Panc1 (cell line): ENCODE measurements around the gene FRS2.

Experiments used
- SIN3A ChIP-seq: IDR thresholded peaks from 2 replicates; pipeline ENCODE4 v1.6.1; 2012; ENCODE audit warnings: low read depth, mild to moderate bottlenecking, low read length, moderate library complexity, borderline replicate concordance; ENCODE audit not compliant: insufficient read depth
- TF ChIP-seq, protein P1 (sequence below): fragments of 450-650 bp; IDR thresholded peaks from 2 replicates; pipeline ENCODE4 v1.5.1; 2017; ENCODE audit warnings: mild to moderate bottlenecking

DNA sequence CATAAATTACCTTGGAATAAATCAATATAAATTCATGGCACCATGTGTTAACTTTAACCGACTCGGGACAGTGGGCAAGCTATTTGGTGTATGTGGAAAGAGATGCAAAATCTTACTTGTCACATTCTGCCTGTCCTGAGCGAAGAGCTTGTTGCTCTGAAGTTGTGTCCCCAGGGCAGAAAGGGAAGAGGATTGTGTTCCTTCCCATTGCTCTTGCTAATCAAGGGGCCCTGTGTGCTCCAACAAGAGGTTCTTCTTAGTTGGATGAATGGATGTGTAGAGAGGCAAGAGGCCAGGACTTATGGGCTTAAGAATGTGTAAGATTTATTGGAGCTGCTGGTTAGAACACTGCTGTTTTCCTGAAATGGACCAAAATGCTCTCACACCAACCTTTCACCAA, 36.5 kb upstream of the FRS2 start:
- TF ChIP-seq, protein P1, sequence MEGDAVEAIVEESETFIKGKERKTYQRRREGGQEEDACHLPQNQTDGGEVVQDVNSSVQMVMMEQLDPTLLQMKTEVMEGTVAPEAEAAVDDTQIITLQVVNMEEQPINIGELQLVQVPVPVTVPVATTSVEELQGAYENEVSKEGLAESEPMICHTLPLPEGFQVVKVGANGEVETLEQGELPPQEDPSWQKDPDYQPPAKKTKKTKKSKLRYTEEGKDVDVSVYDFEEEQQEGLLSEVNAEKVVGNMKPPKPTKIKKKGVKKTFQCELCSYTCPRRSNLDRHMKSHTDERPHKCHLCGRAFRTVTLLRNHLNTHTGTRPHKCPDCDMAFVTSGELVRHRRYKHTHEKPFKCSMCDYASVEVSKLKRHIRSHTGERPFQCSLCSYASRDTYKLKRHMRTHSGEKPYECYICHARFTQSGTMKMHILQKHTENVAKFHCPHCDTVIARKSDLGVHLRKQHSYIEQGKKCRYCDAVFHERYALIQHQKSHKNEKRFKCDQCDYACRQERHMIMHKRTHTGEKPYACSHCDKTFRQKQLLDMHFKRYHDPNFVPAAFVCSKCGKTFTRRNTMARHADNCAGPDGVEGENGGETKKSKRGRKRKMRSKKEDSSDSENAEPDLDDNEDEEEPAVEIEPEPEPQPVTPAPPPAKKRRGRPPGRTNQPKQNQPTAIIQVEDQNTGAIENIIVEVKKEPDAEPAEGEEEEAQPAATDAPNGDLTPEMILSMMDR: no peak
- no peak for TF ChIP-seq SIN3A
